Activated CD4-positive, alpha-beta T cell treated with anti-CD3 and anti-CD28 coated beads for 48 hours (primary cell): ENCODE measurements around the gene RABGEF1.
"Not testable (repeated sequence)": the region's sequence is repeated elsewhere in the genome, so short reads cannot be mapped to it uniquely, and the experiment has no call there.

Source experiments
- DNase-seq: peaks from one replicate; pipeline ENCODE4 v3.0.0-alpha.2; 2020

Gene RABGEF1

GRCh38 chr7:66740302-66740979 is at the start of gene RABGEF1:
Gene RABGEF1, plus strand, starts transcription at chr7:66740733. Its CDS starts 31,167 bp downstream, at chr7:66771900.
- peak; percentile 99 for DNase-seq

- DNase-seq = no peak
These were observed 47.2 kb upstream of the RABGEF1 start for GRCh38 chr7:66693331-66693730.

- DNase-seq = no peak
These were observed 46.2 kb upstream of the RABGEF1 start for GRCh38 chr7:66694286-66694685.

GRCh38 chr7:66695417-66695816 is 45.1 kb upstream of the RABGEF1 start:
- not testable (repeated sequence) for DNase-seq

GRCh38 chr7:66696134-66696533 is 44.4 kb upstream of the RABGEF1 start:
- DNase-seq = not testable (repeated sequence)

GRCh38 chr7:66696774-66697191 is 43.8 kb upstream of the RABGEF1 start:
- no peak for DNase-seq

GRCh38 chr7:66697449-66698438 is 42.8 kb upstream of the RABGEF1 start:
- no peak for DNase-seq

GRCh38 chr7:66698652-66699205 is 41.8 kb upstream of the RABGEF1 start:
- DNase-seq = no peak

GRCh38 chr7:66699998-66700397 is 40.5 kb upstream of the RABGEF1 start:
- no peak for DNase-seq

GRCh38 chr7:66700633-66701131 is 39.9 kb upstream of the RABGEF1 start:
- DNase-seq = no peak

GRCh38 chr7:66707825-66708224 is 32.7 kb upstream of the RABGEF1 start:
- DNase-seq = no peak

- DNase-seq = not testable (repeated sequence)
These were observed 29.8 kb upstream of the RABGEF1 start for GRCh38 chr7:66710752-66711151.

- no peak for DNase-seq
These were observed 26.8 kb upstream of the RABGEF1 start for GRCh38 chr7:66713687-66714086.

- not testable (repeated sequence) for DNase-seq
These were observed 23.9 kb upstream of the RABGEF1 start for GRCh38 chr7:66716634-66717033.

- DNase-seq = no peak
These were observed 20.0 kb upstream of the RABGEF1 start for GRCh38 chr7:66720561-66720960.

- DNase-seq = no peak
These were observed 14.7 kb upstream of the RABGEF1 start for GRCh38 chr7:66725843-66726242.

- no peak for DNase-seq
These were observed 13.5 kb upstream of the RABGEF1 start for GRCh38 chr7:66727058-66727457.

GRCh38 chr7:66728571-66728970 is 12.0 kb upstream of the RABGEF1 start:
- DNase-seq = no peak

- no peak for DNase-seq
These were observed 11.3 kb upstream of the RABGEF1 start for GRCh38 chr7:66729274-66729673.

- DNase-seq = no peak
These were observed 8.5 kb upstream of the RABGEF1 start for GRCh38 chr7:66731986-66732385.

GRCh38 chr7:66732439-66732838 is 8.1 kb upstream of the RABGEF1 start:
- DNase-seq = no peak

- no peak for DNase-seq
These were observed 6.5 kb upstream of the RABGEF1 start for GRCh38 chr7:66734006-66734405.

- no peak for DNase-seq
These were observed 5.4 kb upstream of the RABGEF1 start for GRCh38 chr7:66735154-66735553.
